WERI-Rb-1 (cell line): Measurements from ENCODE around the gene ID1.

ENCODE experiments used
- DNase-seq: peaks from one replicate; pipeline ENCODE4 v3.0.0-alpha.2; 2020
- H3K27ac ChIP-seq: fragments of 250-450 bp; sonication (Bioruptor Pico); 2 replicates; pipeline ENCODE4 v1.5.1; 2020; ENCODE audit warnings: mild to moderate bottlenecking, moderate library complexity
- H3K27me3 ChIP-seq: fragments of 250-450 bp; sonication (Bioruptor Pico); 2 replicates; pipeline ENCODE4 v1.5.1; 2021; ENCODE audit warnings: mild to moderate bottlenecking, low read depth, moderate library complexity; ENCODE audit not compliant: insufficient read depth, severe bottlenecking
- H3K36me3 ChIP-seq: fragments of 250-450 bp; sonication (Bioruptor Pico); 2 replicates; pipeline ENCODE4 v1.5.1; 2020; ENCODE audit warnings: mild to moderate bottlenecking, moderate library complexity
- H3K4me3 ChIP-seq: 2 replicates; pipeline ENCODE4 v1.5.1; 2011; ENCODE audit warnings: low read depth, mild to moderate bottlenecking, control low read depth, low read length
- H3K9me3 ChIP-seq: fragments of 250-450 bp; sonication (Bioruptor Pico); 2 replicates; pipeline ENCODE4 v1.5.1; 2021; ENCODE audit warnings: mild to moderate bottlenecking, moderate library complexity; ENCODE audit not compliant: severe bottlenecking
- CTCF ChIP-seq: IDR thresholded peaks from 2 replicates; pipeline ENCODE4 v1.5.1; 2011; ENCODE audit warnings: low read depth, mild to moderate bottlenecking, control low read depth, inconsistent platforms, low read length

ID1 gene

GRCh38 chr20:31652917-31653396 is 47.9 kb downstream of the ID1 start:
- no peaks in the 10 kb centered on the region for H3K36me3 ChIP-seq
- DNase-seq, result no peak

GRCh38 chr20:31653561-31653960 is 48.5 kb downstream of the ID1 start:
- Histone ChIP-seq H3K4me3 (no peak overlapping the region), H3K36me3 (no peaks in the 10 kb centered on the region), H3K27ac (no peak overlapping the region), H3K9me3 (no peaks in the 10 kb centered on the region), H3K27me3 (no peaks in the 10 kb centered on the region)
- no peak for TF ChIP-seq CTCF
- DNase-seq, result no peak

More at GRCh38 chr20:31652917-31653396, 47.9 kb downstream of the ID1 start:
- Histone ChIP-seq H3K27ac (no peak overlapping the region), H3K4me3 (no peak overlapping the region), H3K27me3 (no peaks in the 10 kb centered on the region), H3K9me3 (no peaks in the 10 kb centered on the region)
- TF ChIP-seq CTCF, result no peak

- no peak overlapping the region for H3K27ac ChIP-seq
- no peak overlapping the region for H3K4me3 ChIP-seq
- H3K27me3 ChIP-seq, result no peaks in the 10 kb centered on the region
- no peaks in the 10 kb centered on the region for H3K9me3 ChIP-seq
- DNase-seq, result no peak
- no peaks in the 10 kb centered on the region for H3K36me3 ChIP-seq
- no peak for TF ChIP-seq CTCF
Measured at GRCh38 chr20:31654534-31654933, 49.4 kb downstream of the ID1 start.
